Small intestine (tissue), 7 donors: ENCODE measurements around the gene CABLES2. TPM values are rescaled to one million over a fixed set of nuclear protein-coding genes. Genes with fewer than 3 reads are reported as not detected.

Experiments used
- DNase-seq, 2 donors: peaks; one replicate each; pipeline versions ENCODE4 v3.0.0 to v3.0.0-alpha.2; 2013
- FAIRE-seq: peaks from 2 replicates; lab custom pipeline; 2012; peaks lifted over from hg19 to GRCh38; lab: Jason Lieb, UNC
- H3K27ac ChIP-seq, 3 donors: one replicate each; pipeline ENCODE4 v1.5.1; 2013; ENCODE audit warnings: low read length in 2 of 3, mild to moderate bottlenecking in 2 of 3, control low read depth in 1 of 3, inconsistent platforms in 1 of 3, low read depth in 1 of 3, moderate library complexity in 1 of 3
- H3K27me3 ChIP-seq, 3 donors: one replicate each; pipeline ENCODE4 v1.6.1; 2013; ENCODE audit warnings: low read length in 3 of 3, inconsistent platforms in 1 of 3; ENCODE audit not compliant: control insufficient read depth in 3 of 3, insufficient read depth in 3 of 3
- H3K36me3 ChIP-seq, 3 donors: one replicate each; pipeline ENCODE4 v1.6.1; 2013; ENCODE audit warnings: low read length in 3 of 3, inconsistent platforms in 1 of 3, low read depth in 1 of 3, mild to moderate bottlenecking in 1 of 3, moderate library complexity in 1 of 3; ENCODE audit not compliant: control insufficient read depth in 3 of 3, insufficient read depth in 2 of 3
- H3K4me1 ChIP-seq, 3 donors: one replicate each; pipeline ENCODE4 v1.6.1; 2013; ENCODE audit warnings: low read length in 2 of 3, inconsistent platforms in 1 of 3, low read depth in 1 of 3, mild to moderate bottlenecking in 1 of 3, moderate library complexity in 1 of 3; ENCODE audit not compliant: control insufficient read depth in 3 of 3, insufficient read depth in 2 of 3
- H3K4me3 ChIP-seq, 3 donors: one replicate each; pipeline ENCODE4 v1.5.1; 2013; ENCODE audit warnings: low read length in 3 of 3, control low read depth in 1 of 3, inconsistent platforms in 1 of 3, low read depth in 1 of 3, mild to moderate bottlenecking in 1 of 3, moderate library complexity in 1 of 3
- H3K9me3 ChIP-seq, 2 donors: one replicate each; pipeline ENCODE4 v1.6.1; 2013; ENCODE audit warnings: low read depth in 1 of 2, low read length in 1 of 2; ENCODE audit not compliant: control insufficient read depth in 2 of 2, insufficient read depth in 1 of 2
- WGBS, 3 donors: extraction: QIAGEN DNeasy Blood & Tissue Kit; methylation state at CpG; one replicate each; pipeline ENCODE4 v1.1.7; 2013; 5-methylcytosine and 5-hydroxymethylcytosine counted together
- polyA plus RNA-seq, 4 donors: library from polyadenylated mRNA; stranded (reverse) in 3 of 4; unstranded in 1 of 4; fragments of 200-250 nt in 3 of 4; fragments of 120-200 nt in 1 of 4; gene quantifications; one replicate each; pipeline versions ENCODE4 v1.2.1 to v1.2.3, GENCODE V29; 2013
- donor health status: healthy with polysubstance abuse.
- donor health status: control.
- donor health status: control.
- donor health status: Bipolar disorder and iron deficiency.
- donor health status: healthy.

The CABLES2 gene
- polyA plus RNA-seq, 4 donors = 1.3 to 7.9 (median 3.5) TPM

GRCh38 chr20:62370115-62370806 is 36.8 kb downstream of the CABLES2 start:
- H3K4me3 ChIP-seq = no peak overlapping the region
- H3K36me3 ChIP-seq = no peaks in the 10 kb centered on the region
- 51 to 58% (median 56%) methylated on average over 19 of the region's 19 CpGs for WGBS, 3 donors
- H3K27me3 ChIP-seq = peaks cover 0 to 8% (median 0%) of the 10 kb centered on the region in 3 donors
- DNase-seq = no peak
- H3K4me1 ChIP-seq = peaks cover 0 to 64% (median 8%) of the 10 kb centered on the region in 3 donors
- no peaks in the 10 kb centered on the region for H3K9me3 ChIP-seq
- H3K27ac ChIP-seq = peak overlapping the region in 2 of 3 donors; percentile 8 to 57
- FAIRE-seq = no peak

- no peak overlapping the region for H3K4me3 ChIP-seq
- FAIRE-seq (no peak), DNase-seq (no peak)
- no peaks in the 10 kb centered on the region for H3K36me3 ChIP-seq
- no peaks in the 10 kb centered on the region for H3K9me3 ChIP-seq
- H3K27me3 ChIP-seq = peaks cover 0 to 8% (median 0%) of the 10 kb centered on the region in 3 donors
- 47 to 61% (median 59%) methylated on average over 4 of the region's 4 CpGs for WGBS, 3 donors
- H3K4me1 ChIP-seq = peaks cover 0 to 64% (median 8%) of the 10 kb centered on the region in 3 donors
- H3K27ac ChIP-seq = peak overlapping the region in 1 of 3 donors; percentile 8
Measured at GRCh38 chr20:62369815-62370114, 37.3 kb downstream of the CABLES2 start.

GRCh38 chr20:62368976-62369814 is 37.9 kb downstream of the CABLES2 start:
- peaks cover 0 to 65% (median 8%) of the 10 kb centered on the region in 3 donors for H3K4me1 ChIP-seq

GRCh38 chr20:62368392-62368975 is 38.6 kb downstream of the CABLES2 start:
- H3K27ac ChIP-seq = peak overlapping the region in 2 of 3 donors; percentile 5 to 40
- peak in 1 of 2 donors; percentile 68 for DNase-seq
- no peak overlapping the region for H3K4me3 ChIP-seq
- peaks cover 0 to 72% (median 8%) of the 10 kb centered on the region in 3 donors for H3K4me1 ChIP-seq
- H3K9me3 ChIP-seq = no peaks in the 10 kb centered on the region
- 5 to 8% (median 5%) methylated on average over 13 to 15 of the region's 15 CpGs for whole genome bisulfite sequencing, 3 donors
- H3K36me3 ChIP-seq = peaks cover 0 to 11% (median 0%) of the 10 kb centered on the region in 3 donors
- no peak for FAIRE-seq
- peaks cover 0 to 5% (median 0%) of the 10 kb centered on the region in 3 donors for H3K27me3 ChIP-seq

More at GRCh38 chr20:62368976-62369814, 37.9 kb downstream of the CABLES2 start:
- Histone ChIP-seq H3K27ac (peak overlapping the region in 2 of 3 donors; percentile 8 to 40), H3K27me3 (peaks cover 0 to 5% (median 0%) of the 10 kb centered on the region in 3 donors), H3K9me3 (no peaks in the 10 kb centered on the region), H3K4me3 (no peak overlapping the region), H3K36me3 (peaks cover 0 to 4% (median 0%) of the 10 kb centered on the region in 3 donors)
- WGBS, 3 donors = 18 to 24% (median 23%) methylated on average over 24 to 28 of the region's 28 CpGs
- FAIRE-seq (no peak), DNase-seq (no peak)

- peak overlapping the region; percentile 18 to 51 (median 25) for H3K4me3 ChIP-seq
- WGBS, 3 donors = 2 to 6% (median 3%) methylated on average over 34 to 37 of the region's 37 CpGs
- H3K27me3 ChIP-seq = peaks cover 0 to 5% (median 0%) of the 10 kb centered on the region in 3 donors
- DNase-seq (no peak), FAIRE-seq (no peak)
- H3K9me3 ChIP-seq = no peaks in the 10 kb centered on the region
- peaks cover 0 to 17% (median 0%) of the 10 kb centered on the region in 3 donors for H3K36me3 ChIP-seq
- peak overlapping the region in 2 of 3 donors; percentile 1 to 12 for H3K27ac ChIP-seq
- H3K4me1 ChIP-seq = peaks cover 0 to 76% (median 8%) of the 10 kb centered on the region in 3 donors
Measured at GRCh38 chr20:62367633-62368391, 39.3 kb downstream of the CABLES2 start.

GRCh38 chr20:62367136-62367632 is 39.9 kb downstream of the CABLES2 start, which contains the start of gene LAMA5:
Gene LAMA5, minus strand, starts transcription at chr20:62367312. Its CDS starts 67 bp downstream, at chr20:62367245.
- 0 to 2% (median 1%) methylated on average over 9 to 68 of the region's 70 CpGs for WGBS, 3 donors
- Histone ChIP-seq H3K4me1 (peaks cover 0 to 77% (median 8%) of the 10 kb centered on the region in 3 donors), H3K9me3 (no peaks in the 10 kb centered on the region), H3K4me3 (peak within 1 kb of the TSS; percentile 45 to 72 (median 51)), H3K27ac (peak within 1 kb of the TSS in 2 of 3 donors; percentile 53 to 62), H3K27me3 (peaks cover 0 to 5% (median 0%) of the 10 kb centered on the region in 3 donors), H3K36me3 (peaks cover 0 to 20% (median 0%) of the 10 kb centered on the region in 3 donors)
- DNase-seq (peak in 1 of 2 donors; percentile 80), FAIRE-seq (no peak)

GRCh38 chr20:62366370-62367135 is 40.5 kb downstream of the CABLES2 start:
- peaks cover 0 to 75% (median 8%) of the 10 kb centered on the region in 3 donors for H3K4me1 ChIP-seq
- no peak for FAIRE-seq
- DNase-seq = peak in 1 of 2 donors; percentile 69
- peak overlapping the region; percentile 45 to 72 (median 51) for H3K4me3 ChIP-seq
- H3K9me3 ChIP-seq = no peaks in the 10 kb centered on the region
- H3K27ac ChIP-seq = peak overlapping the region in 2 of 3 donors; percentile 53 to 62
- WGBS, 3 donors = 1 to 2% (median 2%) methylated on average over 21 to 72 of the region's 72 CpGs
- peaks cover 0 to 26% (median 0%) of the 10 kb centered on the region in 3 donors for H3K36me3 ChIP-seq
- H3K27me3 ChIP-seq = peaks cover 0 to 5% (median 0%) of the 10 kb centered on the region in 3 donors
